22Rv1 (cell line): ENCODE measurements around the gene COMT.
"Not testable (repeated sequence)": the region's sequence is repeated elsewhere in the genome, so short reads cannot be mapped to it uniquely, and the experiment has no call there.

ENCODE experiments used
- H3K27ac ChIP-seq: fragments of 450-650 bp; 2 replicates; pipeline ENCODE4 v1.5.1; 2017
- ZFX ChIP-seq: fragments of 450-650 bp; IDR thresholded peaks from 2 replicates; pipeline ENCODE4 v1.6.1; 2017; ENCODE audit warnings: antibody characterized with exemption, borderline replicate concordance
- TF ChIP-seq, protein P1 (sequence below): fragments of 450-650 bp; IDR thresholded peaks from 2 replicates; pipeline ENCODE4 v1.5.1; 2017; ENCODE audit warnings: mild to moderate bottlenecking

The COMT gene

DNA sequence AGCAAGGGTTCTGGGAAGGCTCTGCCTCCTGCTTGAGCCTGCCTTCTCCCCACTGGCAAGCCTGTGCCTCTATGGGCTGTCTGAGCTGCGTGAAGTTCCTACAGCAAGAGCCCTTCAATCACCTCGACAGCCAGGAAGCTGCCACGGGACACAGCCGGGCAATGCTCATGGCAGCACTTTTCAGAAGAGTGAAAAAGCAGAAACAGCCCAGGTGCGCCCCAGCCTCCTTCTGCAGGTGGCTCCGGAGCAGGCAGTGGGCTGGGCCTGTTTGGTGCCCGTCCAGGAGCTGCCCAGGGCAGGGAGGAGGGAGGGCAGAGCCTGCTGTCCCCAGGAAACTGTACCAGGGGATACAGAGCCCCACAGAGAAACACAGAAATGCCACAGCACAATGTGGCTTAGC, 24.6 kb upstream of the COMT start:
- TF ChIP-seq ZFX, result no peak
- TF ChIP-seq, protein P1, sequence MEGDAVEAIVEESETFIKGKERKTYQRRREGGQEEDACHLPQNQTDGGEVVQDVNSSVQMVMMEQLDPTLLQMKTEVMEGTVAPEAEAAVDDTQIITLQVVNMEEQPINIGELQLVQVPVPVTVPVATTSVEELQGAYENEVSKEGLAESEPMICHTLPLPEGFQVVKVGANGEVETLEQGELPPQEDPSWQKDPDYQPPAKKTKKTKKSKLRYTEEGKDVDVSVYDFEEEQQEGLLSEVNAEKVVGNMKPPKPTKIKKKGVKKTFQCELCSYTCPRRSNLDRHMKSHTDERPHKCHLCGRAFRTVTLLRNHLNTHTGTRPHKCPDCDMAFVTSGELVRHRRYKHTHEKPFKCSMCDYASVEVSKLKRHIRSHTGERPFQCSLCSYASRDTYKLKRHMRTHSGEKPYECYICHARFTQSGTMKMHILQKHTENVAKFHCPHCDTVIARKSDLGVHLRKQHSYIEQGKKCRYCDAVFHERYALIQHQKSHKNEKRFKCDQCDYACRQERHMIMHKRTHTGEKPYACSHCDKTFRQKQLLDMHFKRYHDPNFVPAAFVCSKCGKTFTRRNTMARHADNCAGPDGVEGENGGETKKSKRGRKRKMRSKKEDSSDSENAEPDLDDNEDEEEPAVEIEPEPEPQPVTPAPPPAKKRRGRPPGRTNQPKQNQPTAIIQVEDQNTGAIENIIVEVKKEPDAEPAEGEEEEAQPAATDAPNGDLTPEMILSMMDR, result no peak
- no peak overlapping the region for H3K27ac ChIP-seq

DNA sequence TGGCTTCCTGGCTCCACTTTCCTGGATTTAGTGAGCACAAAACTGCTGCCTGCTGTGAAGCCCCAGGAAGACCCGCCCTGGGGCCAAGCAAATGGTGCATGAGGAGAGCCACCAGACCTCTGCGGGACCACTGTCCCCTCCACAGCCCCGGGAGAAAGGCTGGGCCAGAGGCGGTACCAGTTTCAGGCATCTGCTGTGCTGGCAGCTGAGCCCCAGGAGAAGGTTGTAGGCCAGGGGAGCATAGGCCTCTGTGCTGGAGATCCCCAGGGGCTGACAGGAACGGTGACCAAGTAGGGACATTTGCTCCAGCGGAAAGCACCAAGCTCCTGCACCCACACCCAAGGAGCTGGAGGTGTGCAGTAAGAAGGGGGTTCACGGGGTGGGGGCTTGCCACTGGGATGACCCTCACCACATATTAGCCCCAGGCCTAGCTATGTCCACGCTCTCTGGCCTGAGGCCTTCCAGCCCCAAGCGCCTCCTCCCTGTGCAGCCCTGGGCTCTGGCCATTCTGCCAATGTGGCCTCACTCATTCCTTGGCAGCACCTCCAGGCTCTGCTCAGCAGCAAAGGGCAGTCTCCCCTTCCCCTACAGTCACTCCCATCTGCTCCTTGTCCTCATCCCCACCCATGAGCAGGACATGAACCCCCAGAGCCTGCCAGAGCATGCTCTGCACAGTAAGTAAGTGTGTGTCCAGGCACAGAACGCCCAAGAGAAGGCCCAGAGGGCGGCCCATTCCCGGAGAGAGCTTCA, 24.0 kb upstream of the COMT start:
- no peak overlapping the region for H3K27ac ChIP-seq
- TF ChIP-seq, protein P1, result no peak
- TF ChIP-seq ZFX, result no peak

DNA sequence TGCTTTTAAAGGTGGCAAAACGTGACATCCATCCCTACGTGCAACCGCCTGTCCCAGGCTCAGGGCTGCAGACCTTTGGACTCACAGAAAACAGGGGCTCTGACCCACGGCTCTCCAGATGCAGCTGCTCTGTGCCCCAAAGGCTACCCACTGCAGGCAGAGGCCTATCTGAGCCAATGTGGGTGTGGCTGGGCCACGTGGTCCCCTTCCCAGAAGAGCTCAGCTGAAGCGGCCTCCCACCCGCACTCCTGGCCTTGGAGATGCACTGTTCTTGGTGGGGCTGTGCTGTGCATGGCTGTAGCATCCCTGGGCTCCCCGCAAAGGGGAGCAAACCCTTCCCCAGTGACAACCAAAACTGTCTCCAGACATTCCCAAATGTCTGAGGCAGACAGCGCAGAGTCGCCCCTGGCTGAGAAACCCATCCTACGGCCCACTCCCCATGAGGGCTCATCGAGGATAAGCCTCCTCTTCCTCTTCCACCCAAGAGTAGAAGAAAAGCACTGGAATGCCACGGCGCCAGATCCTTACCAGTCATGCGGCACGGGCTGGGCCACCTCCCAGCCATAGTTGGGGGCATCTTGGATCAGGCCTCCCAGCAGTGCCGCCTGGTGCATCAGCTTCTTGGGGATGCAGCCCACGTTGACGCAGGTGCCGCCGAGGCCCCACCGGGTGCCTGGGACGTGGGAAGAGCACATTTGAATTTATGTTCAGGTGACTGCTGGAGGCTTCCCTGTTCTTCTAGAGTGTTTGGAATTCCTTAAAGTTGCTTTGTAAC, 23.1 kb upstream of the COMT start:
- TF ChIP-seq, protein P1, result no peak
- no peak for TF ChIP-seq ZFX

DNA sequence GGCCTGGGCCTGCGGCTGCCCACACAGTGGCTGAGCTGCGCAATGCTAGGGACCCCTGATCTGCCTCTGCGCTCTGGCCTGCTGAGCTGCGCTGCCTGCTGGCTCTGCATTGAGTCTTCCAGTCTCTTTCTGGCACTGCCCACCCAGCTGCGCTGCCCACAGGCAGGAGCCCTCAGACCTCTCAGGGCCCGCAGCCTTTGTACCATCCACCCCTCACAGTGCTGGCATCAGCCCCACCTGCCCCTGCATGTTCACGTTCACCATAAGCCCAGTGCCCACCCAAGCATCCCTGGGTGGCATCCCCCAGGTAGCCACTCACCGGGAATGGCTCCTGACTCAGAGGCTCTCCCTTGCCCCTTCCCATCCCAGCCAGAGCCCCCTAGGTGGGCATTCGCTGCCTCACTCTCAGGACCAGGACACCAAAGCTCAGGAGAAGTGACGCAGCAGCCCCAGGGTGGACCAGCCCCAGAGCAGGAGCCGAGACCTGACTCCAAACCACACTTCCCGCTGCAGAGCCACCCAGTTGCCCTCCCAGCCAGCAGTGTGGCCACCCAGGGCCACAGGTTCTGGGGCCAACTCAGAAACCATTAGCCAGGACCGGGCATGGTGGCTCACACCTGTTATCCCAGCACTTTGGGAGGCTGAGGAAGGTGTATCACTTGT, 21.7 kb upstream of the COMT start:
- H3K27ac ChIP-seq, result no peak overlapping the region
- no peak for TF ChIP-seq ZFX
- TF ChIP-seq, protein P1, result no peak

More for the DNA sequence above, 23.1 kb upstream of the COMT start:
- H3K27ac ChIP-seq, result no peak overlapping the region

DNA sequence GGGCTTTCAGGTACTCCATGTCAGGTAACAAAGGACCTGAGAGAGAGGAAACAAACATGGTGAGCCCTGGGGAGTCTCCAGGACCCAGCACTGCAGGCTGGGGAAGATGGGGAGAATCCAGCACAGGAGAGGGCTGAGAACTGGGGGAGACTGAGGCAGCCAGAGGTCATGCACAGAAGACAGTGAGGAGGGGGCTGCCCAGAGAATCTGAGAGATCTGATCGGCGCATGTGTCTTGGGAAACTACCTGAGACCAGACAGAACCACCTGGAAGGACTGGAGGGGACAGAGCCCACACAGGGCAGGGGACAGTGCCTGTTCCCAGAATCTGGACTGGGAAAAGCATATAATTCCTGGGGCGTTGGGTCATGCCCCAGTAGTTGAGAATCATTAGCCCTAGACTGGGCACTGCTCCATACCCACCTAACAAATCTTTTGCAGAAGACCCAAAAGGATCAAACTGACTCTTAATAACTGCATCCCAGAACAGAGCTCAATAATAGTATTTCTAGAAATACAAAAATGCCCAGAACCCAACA, 20.0 kb upstream of the COMT start:
- TF ChIP-seq ZFX, result no peak
- TF ChIP-seq, protein P1, result no peak
- no peak overlapping the region for H3K27ac ChIP-seq

DNA sequence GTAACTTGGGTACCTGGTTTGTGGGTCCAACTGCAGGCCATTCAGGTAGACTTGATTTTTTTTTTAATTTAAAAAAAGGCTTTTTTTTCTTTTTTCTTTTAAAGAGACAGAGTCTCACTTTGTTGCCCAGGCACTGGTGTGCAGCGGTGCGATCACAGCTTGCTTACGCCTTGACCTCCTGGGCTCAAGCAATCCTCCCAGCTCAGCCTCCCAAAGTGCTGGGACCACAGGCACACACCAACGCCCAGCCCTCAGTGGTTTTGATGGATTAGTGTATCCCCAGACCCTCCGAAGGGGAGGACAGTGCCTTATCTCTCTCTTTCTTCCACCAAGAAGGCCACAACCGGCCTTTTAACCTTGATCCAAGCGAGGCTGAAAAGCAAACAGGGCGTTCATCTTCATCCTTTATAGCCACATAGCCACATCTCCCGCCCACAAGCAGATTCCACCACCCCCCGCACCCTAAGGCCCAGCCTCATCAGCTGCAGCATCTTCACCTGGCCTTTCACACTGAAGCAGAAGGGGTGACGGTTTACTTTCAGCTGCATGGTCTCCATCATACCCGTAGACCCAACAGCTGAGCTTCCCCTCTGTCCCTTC, 17.6 kb upstream of the COMT start:
- H3K27ac ChIP-seq, result no peak overlapping the region
- TF ChIP-seq, protein P1, result no peak
- TF ChIP-seq ZFX, result no peak

DNA sequence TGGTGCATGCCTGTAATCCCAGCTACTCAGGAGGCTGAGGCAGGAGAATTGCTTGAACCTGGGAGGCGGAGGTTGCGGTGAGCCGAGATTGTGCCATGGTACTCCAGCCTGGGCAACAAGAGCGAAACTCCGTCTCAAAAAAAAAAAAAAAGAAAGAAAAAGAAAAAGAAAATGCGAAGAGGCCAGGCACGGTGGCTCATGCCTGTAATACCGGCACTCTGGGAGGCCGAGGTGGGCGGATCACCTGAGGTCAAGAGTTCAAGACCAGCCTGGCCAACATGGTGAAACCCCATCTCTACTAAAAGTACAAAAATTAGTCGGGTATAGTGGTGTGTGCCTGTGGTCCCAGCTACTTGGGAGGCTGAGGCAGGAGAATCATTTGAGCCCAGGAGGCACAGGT, 15.5 kb upstream of the COMT start:
- H3K27ac ChIP-seq, result not testable (repeated sequence)
